K562 (cell line): ENCODE results near the gene SLC5A11. TPM values are rescaled to one million over a fixed set of nuclear protein-coding genes. Genes with fewer than 3 reads are reported as not detected.

Experiments
- ATAC-seq: fragments of 200-7000 bp; cut with Tn5 transposase; 3 replicates; pipeline ENCODE4 v1.9.1; 2020; ENCODE audit warnings: moderate library complexity
- BruUV-seq: library from RNA; stranded (reverse); fragments of 400-500 nt; replicated peaks from 2 replicates; lab custom pipeline; 2021; lab: Mats Ljungman, UMichigan
- CTCF ChIA-PET: fragments of 300-600 bp; formaldehyde crosslinking; extraction: SDS; loops from one replicate; lab custom pipeline; 2021; ENCODE audit warnings: low intra/inter-chr PET ratio; lab: Yijun Ruan, JAX
- POLR2A ChIA-PET: fragments of 300-600, 350-650 bp; sonication (Branson Sonifier 250); formaldehyde crosslinking; extraction: SDS; loops from one replicate; lab custom pipeline; 2021; ENCODE audit warnings: antibody characterized with exemption, inconsistent platforms; lab: Yijun Ruan, JAX
- DNase-seq, 4 experiments: peaks; one replicate each; pipeline versions ENCODE4 v3.0.0 to v3.0.0-alpha.2; 2011 to 2018; ENCODE audit warnings: low spot score in 3 of 4, mixed read lengths in 3 of 4; ENCODE audit errors: extremely low read depth in 1 of 4
- FAIRE-seq: peaks from 2 replicates; lab custom pipeline; 2011; peaks lifted over from hg19 to GRCh38; lab: Jason Lieb, UNC
- H2AFZ ChIP-seq: 2 replicates; pipeline ENCODE4 v1.6.0; 2011; ENCODE audit warnings: low read depth, low read length, control low read depth, inconsistent platforms
- H3K27ac ChIP-seq: fragments of 200-600 bp; 3 replicates; pipeline ENCODE4 v1.8.0; 2011; ENCODE audit warnings: low read depth, mild to moderate bottlenecking, control low read depth, inconsistent platforms, low read length, moderate library complexity, mixed read lengths; ENCODE audit errors: extremely low read depth
- H3K27me3 ChIP-seq, 2 experiments: fragments of 300-600 bp in 1 of 2; 2 replicates in 1 of 2; 3 replicates in 1 of 2; pipeline versions ENCODE4 v1.6.0 to v1.8.0; 2011; ENCODE audit warnings: inconsistent platforms in 2 of 2, low read length in 2 of 2, mild to moderate bottlenecking in 1 of 2, mixed read lengths in 1 of 2, moderate library complexity in 1 of 2; ENCODE audit not compliant: control insufficient read depth in 2 of 2, insufficient read depth in 2 of 2
- H3K36me3 ChIP-seq: fragments of 300-600 bp; 3 replicates; pipeline ENCODE4 v1.8.0; 2011; ENCODE audit warnings: mild to moderate bottlenecking, low read length, inconsistent platforms; ENCODE audit not compliant: control insufficient read depth, insufficient read depth
- H3K4me1 ChIP-seq, 2 experiments: fragments of 200-600 bp in 1 of 2; replicated peaks in 1 of 2; 2 replicates in 1 of 2; 3 replicates in 1 of 2; pipeline versions ENCODE4 v1.5.1 to v1.8.0; 2011; ENCODE audit warnings: inconsistent platforms in 2 of 2, low read length in 2 of 2, mild to moderate bottlenecking in 1 of 2, mixed read lengths in 1 of 2, moderate library complexity in 1 of 2; ENCODE audit not compliant: control insufficient read depth in 2 of 2, insufficient read depth in 2 of 2
- H3K4me2 ChIP-seq: 2 replicates; pipeline ENCODE4 v1.6.1; 2011; ENCODE audit warnings: low read length, control low read depth, inconsistent platforms, mixed read lengths; ENCODE audit not compliant: insufficient read depth
- H3K4me3 ChIP-seq: fragments of 200-600 bp; sonication (generic), shearing (Covaris generic); 2 replicates; pipeline ENCODE4 v1.5.1; 2016; ENCODE audit warnings: control low read depth, inconsistent platforms
- H3K79me2 ChIP-seq: fragments of 200-600 bp; 3 replicates; pipeline ENCODE4 v1.8.0; 2011; ENCODE audit warnings: low read length, inconsistent platforms; ENCODE audit not compliant: control insufficient read depth, insufficient read depth
- H3K9ac ChIP-seq, 2 experiments: 2 replicates each; pipeline versions ENCODE4 v1.6.0 to v1.6.1; 2011; ENCODE audit warnings: low read depth in 2 of 2, low read length in 2 of 2, control low read depth in 1 of 2, inconsistent platforms in 1 of 2, mild to moderate bottlenecking in 1 of 2, mixed read lengths in 1 of 2; ENCODE audit not compliant: insufficient read depth in 1 of 2
- H3K9me1 ChIP-seq: one replicate; pipeline ENCODE4 v1.6.0; 2011; ENCODE audit warnings: inconsistent platforms, mild to moderate bottlenecking, low read length, moderate library complexity; ENCODE audit not compliant: control insufficient read depth, insufficient read depth
- H3K9me3 ChIP-seq: replicated peaks from 2 replicates; pipeline ENCODE4 v1.5.1; 2011; ENCODE audit warnings: low read depth, low read length, inconsistent platforms; ENCODE audit not compliant: control insufficient read depth, insufficient read depth
- H4K20me1 ChIP-seq: replicated peaks from 2 replicates; pipeline ENCODE4 v1.6.1; 2011; ENCODE audit warnings: low read length, inconsistent platforms, mixed read lengths; ENCODE audit not compliant: control insufficient read depth, insufficient read depth
- HMGXB4 ChIP-seq: sonication (generic); formaldehyde crosslinking; IDR thresholded peaks from 2 replicates; pipeline ENCODE4 v1.8.1; 2023; ENCODE audit warnings: mild to moderate bottlenecking, missing genetic modification reagents
- NCOA4 ChIP-seq: fragments of 450-650 bp; IDR thresholded peaks from 2 replicates; pipeline ENCODE4 v1.6.1; 2018; ENCODE audit warnings: mild to moderate bottlenecking; ENCODE audit not compliant: partially characterized antibody
- ZNF12 ChIP-seq: sonication (generic); formaldehyde crosslinking; IDR thresholded peaks from 2 replicates; pipeline ENCODE4 v1.4.0; 2020; ENCODE audit warnings: mild to moderate bottlenecking, missing genetic modification reagents
- ZNF197 ChIP-seq: fragments of 200-800 bp; sonication (Bioruptor generic); IDR thresholded peaks from 2 replicates; pipeline ENCODE4 v1.6.1; 2016; ENCODE audit warnings: low read depth, missing genetic modification characterization, missing compliant biosample characterization
- ZNF583 ChIP-seq: fragments of 250-450 bp; sonication (Bioruptor Pico); IDR thresholded peaks from 2 replicates; pipeline ENCODE4 v1.4.0; 2020
- WGBS: fragments of 100-300 bp; shearing (Covaris generic); methylation state at CpG from one replicate; pipeline ENCODE4 v1.1.6; 2016; ENCODE audit warnings: low coverage, mixed read lengths; ENCODE audit not compliant: insufficient coverage; ENCODE audit errors: missing lambda C conversion rate; 5-methylcytosine and 5-hydroxymethylcytosine counted together
- in situ Hi-C: fragments of 300-500 bp; cut with MboI; formaldehyde crosslinking; loops from 4 replicates; pipeline ENCODE4 v1.15.0; 2018; ENCODE audit warnings: inconsistent platforms, mixed read lengths
- intact Hi-C: fragments of 100-400 bp; cut with micrococcal nuclease; formaldehyde crosslinking; loops from 2 replicates; pipeline ENCODE4 v1.14.2; 2022
- polyA plus RNA-seq, 8 experiments: library from polyadenylated mRNA; depleted of rRNA in 4 of 8; stranded (reverse) in 5 of 8; unstranded in 3 of 8; fragments of >200 nt; fragmentation: Nextera tagmentation in 2 of 8; fragmentation: Illumina TruSeq in 1 of 8; extraction: Ambion mirVana in 2 of 8; extraction: Trizol in 1 of 8; gene quantifications; 2 replicates each; pipeline versions ENCODE4 v1.2.1 to v1.2.3, GENCODE V29; 2011 to 2014; ENCODE audit warnings: inconsistent platforms in 1 of 8, missing spikeins in 1 of 8
- total RNA-seq, 7 experiments: library from RNA; depleted of rRNA in 6 of 7; stranded (reverse); fragments of >200 nt in 6 of 7; fragmentation: Illumina TruSeq in 2 of 7; extraction: Trizol in 2 of 7; gene quantifications; 2 replicates each; pipeline versions ENCODE4 v1.2.1 to v1.2.3, GENCODE V29; 2011 to 2021; ENCODE audit warnings: low replicate concordance in 1 of 7
- TF ChIP-seq, protein P1 (sequence below): fragments of 450-650 bp; IDR thresholded peaks from 2 replicates; pipeline ENCODE4 v1.6.1; 2016; ENCODE audit warnings: borderline replicate concordance
- TF ChIP-seq, protein P2 (sequence below): fragments of 450-650 bp; formaldehyde crosslinking; IDR thresholded peaks from 2 replicates; pipeline ENCODE4 v1.4.0; 2020; ENCODE audit warnings: mild to moderate bottlenecking, moderate library complexity
- TF ChIP-seq, protein P3 (sequence below): sonication (generic); formaldehyde crosslinking; IDR thresholded peaks from 2 replicates; pipeline ENCODE4 v1.8.0; 2022; ENCODE audit warnings: mild to moderate bottlenecking, missing genetic modification reagents

Gene SLC5A11
- total and polyA plus RNA-seq, 9 of the 15 experiments (the other 6 are each of a cell fraction or from before 2014, with no cell fraction given), result 0.04 to 0.25 (median 0.11) TPM; not detected in 3

DNA sequence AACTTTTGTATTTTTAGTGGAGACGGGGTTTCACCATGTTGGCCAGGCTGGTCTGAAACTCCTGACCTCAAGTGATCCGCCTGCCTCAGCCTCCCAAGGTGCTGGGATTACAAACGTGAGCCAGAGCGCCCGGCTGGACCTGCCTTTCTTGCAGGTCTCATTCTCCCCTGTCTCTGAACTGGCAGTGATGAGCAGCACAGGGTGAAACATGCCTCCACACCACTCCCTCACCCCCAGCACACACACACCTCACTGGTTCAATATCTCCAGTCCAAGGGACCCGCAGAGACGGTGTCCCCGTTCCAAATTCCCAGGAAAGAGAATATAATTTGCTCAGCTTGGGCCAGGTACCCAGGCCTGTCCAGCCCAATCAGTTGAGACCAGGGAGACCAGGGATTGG is 23.3 kb downstream of the SLC5A11 start:
- Histone ChIP-seq H3K4me3 (no peak overlapping the region), H3K27ac (no peak overlapping the region), H3K79me2 (no peaks in the 10 kb centered on the region), H3K9me1 (no peaks in the 10 kb centered on the region), H3K27me3 (peaks cover 5 to 28% of the 10 kb centered on the region in 2 experiments; a peak in 4 of 5 replicates), H3K9ac (no peak overlapping the region), H2AFZ (no peak overlapping the region), H3K4me2 (no peak overlapping the region), H3K9me3 (no peaks in the 10 kb centered on the region), H3K4me1 (no peaks in the 10 kb centered on the region; a peak in 1 of 5 replicates), H4K20me1 (no peaks in the 10 kb centered on the region), H3K36me3 (no peaks in the 10 kb centered on the region)
- ChIA-PET POLR2A (no interaction called here), CTCF (no interaction called here)
- WGBS, result 0% methylated on average over 8 of the region's 8 CpGs
- ATAC-seq (no peak), FAIRE-seq (no peak), DNase-seq (no peak)
- no TSS peak for BruUV-seq
- intact Hi-C loops (no loop called here), in situ Hi-C loops (no loop called here)
- TF ChIP-seq ZNF12 (CRISPR knock-in tag) (no peak), ZNF197 (no peak), ZNF583 (no peak), HMGXB4 (no peak), NCOA4 (no peak)
- TF ChIP-seq, protein P1, sequence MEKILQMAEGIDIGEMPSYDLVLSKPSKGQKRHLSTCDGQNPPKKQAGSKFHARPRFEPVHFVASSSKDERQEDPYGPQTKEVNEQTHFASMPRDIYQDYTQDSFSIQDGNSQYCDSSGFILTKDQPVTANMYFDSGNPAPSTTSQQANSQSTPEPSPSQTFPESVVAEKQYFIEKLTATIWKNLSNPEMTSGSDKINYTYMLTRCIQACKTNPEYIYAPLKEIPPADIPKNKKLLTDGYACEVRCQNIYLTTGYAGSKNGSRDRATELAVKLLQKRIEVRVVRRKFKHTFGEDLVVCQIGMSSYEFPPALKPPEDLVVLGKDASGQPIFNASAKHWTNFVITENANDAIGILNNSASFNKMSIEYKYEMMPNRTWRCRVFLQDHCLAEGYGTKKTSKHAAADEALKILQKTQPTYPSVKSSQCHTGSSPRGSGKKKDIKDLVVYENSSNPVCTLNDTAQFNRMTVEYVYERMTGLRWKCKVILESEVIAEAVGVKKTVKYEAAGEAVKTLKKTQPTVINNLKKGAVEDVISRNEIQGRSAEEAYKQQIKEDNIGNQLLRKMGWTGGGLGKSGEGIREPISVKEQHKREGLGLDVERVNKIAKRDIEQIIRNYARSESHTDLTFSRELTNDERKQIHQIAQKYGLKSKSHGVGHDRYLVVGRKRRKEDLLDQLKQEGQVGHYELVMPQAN, result no peak
- TF ChIP-seq, protein P2, sequence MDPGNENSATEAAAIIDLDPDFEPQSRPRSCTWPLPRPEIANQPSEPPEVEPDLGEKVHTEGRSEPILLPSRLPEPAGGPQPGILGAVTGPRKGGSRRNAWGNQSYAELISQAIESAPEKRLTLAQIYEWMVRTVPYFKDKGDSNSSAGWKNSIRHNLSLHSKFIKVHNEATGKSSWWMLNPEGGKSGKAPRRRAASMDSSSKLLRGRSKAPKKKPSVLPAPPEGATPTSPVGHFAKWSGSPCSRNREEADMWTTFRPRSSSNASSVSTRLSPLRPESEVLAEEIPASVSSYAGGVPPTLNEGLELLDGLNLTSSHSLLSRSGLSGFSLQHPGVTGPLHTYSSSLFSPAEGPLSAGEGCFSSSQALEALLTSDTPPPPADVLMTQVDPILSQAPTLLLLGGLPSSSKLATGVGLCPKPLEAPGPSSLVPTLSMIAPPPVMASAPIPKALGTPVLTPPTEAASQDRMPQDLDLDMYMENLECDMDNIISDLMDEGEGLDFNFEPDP (CRISPR knock-in tag), result no peak
- TF ChIP-seq, protein P3, sequence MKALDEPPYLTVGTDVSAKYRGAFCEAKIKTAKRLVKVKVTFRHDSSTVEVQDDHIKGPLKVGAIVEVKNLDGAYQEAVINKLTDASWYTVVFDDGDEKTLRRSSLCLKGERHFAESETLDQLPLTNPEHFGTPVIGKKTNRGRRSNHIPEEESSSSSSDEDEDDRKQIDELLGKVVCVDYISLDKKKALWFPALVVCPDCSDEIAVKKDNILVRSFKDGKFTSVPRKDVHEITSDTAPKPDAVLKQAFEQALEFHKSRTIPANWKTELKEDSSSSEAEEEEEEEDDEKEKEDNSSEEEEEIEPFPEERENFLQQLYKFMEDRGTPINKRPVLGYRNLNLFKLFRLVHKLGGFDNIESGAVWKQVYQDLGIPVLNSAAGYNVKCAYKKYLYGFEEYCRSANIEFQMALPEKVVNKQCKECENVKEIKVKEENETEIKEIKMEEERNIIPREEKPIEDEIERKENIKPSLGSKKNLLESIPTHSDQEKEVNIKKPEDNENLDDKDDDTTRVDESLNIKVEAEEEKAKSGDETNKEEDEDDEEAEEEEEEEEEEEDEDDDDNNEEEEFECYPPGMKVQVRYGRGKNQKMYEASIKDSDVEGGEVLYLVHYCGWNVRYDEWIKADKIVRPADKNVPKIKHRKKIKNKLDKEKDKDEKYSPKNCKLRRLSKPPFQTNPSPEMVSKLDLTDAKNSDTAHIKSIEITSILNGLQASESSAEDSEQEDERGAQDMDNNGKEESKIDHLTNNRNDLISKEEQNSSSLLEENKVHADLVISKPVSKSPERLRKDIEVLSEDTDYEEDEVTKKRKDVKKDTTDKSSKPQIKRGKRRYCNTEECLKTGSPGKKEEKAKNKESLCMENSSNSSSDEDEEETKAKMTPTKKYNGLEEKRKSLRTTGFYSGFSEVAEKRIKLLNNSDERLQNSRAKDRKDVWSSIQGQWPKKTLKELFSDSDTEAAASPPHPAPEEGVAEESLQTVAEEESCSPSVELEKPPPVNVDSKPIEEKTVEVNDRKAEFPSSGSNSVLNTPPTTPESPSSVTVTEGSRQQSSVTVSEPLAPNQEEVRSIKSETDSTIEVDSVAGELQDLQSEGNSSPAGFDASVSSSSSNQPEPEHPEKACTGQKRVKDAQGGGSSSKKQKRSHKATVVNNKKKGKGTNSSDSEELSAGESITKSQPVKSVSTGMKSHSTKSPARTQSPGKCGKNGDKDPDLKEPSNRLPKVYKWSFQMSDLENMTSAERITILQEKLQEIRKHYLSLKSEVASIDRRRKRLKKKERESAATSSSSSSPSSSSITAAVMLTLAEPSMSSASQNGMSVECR, result no peak
